Coronary artery (tissue), 2 donors: ENCODE results near the gene FGD4.
"Not testable (repeated sequence)": the region's sequence is repeated elsewhere in the genome, so short reads cannot be mapped to it uniquely, and the experiment has no call there.

Experiments used
- DNase-seq: peaks from one replicate; pipeline ENCODE4 v3.0.0-alpha.2; 2017; ENCODE audit warnings: low spot score
- H3K27ac ChIP-seq, 2 donors: fragments of 200-600 bp; sonication (generic); one replicate each; pipeline ENCODE4 v1.5.1; 2016 to 2019
- H3K4me3 ChIP-seq: fragments of 200-600 bp; sonication (generic); 2 replicates; pipeline ENCODE4 v1.5.1; 2016; ENCODE audit warnings: mild to moderate bottlenecking, moderate library complexity
- TF ChIP-seq, protein P1 (sequence below): fragments of 200-600 bp; sonication (generic); IDR thresholded peaks from one replicate; pipeline ENCODE4 v1.5.1; 2019; ENCODE audit warnings: antibody characterized with exemption

The FGD4 gene

DNA sequence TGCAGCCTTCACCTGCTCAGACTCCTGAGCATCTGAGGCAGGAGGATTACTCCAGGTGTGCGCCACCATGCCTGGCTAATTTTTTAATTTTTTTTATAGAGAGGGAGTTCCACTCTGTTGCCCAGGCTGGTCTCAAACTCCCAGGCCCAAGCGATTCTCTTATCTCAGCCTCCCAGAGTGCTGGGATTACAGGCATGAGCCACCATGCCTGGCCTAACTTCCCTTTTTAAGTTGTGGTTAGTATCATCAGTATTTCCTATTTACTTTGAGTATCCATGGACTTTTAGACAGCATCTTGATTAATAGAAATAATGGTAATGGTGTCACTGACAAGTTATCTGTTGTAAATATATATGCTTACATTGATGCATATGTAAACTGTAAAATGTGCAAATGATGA, 116.9 kb downstream of the FGD4 start:
- TF ChIP-seq, protein P1, sequence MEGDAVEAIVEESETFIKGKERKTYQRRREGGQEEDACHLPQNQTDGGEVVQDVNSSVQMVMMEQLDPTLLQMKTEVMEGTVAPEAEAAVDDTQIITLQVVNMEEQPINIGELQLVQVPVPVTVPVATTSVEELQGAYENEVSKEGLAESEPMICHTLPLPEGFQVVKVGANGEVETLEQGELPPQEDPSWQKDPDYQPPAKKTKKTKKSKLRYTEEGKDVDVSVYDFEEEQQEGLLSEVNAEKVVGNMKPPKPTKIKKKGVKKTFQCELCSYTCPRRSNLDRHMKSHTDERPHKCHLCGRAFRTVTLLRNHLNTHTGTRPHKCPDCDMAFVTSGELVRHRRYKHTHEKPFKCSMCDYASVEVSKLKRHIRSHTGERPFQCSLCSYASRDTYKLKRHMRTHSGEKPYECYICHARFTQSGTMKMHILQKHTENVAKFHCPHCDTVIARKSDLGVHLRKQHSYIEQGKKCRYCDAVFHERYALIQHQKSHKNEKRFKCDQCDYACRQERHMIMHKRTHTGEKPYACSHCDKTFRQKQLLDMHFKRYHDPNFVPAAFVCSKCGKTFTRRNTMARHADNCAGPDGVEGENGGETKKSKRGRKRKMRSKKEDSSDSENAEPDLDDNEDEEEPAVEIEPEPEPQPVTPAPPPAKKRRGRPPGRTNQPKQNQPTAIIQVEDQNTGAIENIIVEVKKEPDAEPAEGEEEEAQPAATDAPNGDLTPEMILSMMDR: no peak

DNA sequence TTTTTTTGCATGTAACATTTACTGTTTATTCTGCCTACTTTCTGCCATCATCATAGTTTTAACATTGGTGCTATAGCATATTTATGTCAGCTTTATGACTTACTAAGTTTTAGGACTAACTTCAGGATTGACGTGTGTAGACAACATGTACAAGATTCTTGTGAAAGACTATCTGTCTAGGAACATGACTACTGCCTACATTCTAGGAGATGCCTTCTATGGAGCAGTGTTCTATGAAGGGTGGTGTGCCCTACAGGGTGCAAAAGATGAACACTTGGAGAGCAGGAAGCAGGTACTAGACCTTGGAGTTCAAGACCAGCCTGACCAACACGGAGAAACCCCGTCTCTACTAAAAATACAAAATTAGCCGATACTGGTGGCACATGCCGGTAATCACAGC, 118.6 kb downstream of the FGD4 start:
- DNase-seq: no peak
- H3K27ac ChIP-seq: no peak overlapping the region
- TF ChIP-seq, protein P1: no peak
- H3K4me3 ChIP-seq: no peak overlapping the region

More for the DNA sequence above, 116.9 kb downstream of the FGD4 start:
- Histone ChIP-seq H3K27ac (no peak overlapping the region), H3K4me3 (no peak overlapping the region)
- DNase-seq: no peak

DNA sequence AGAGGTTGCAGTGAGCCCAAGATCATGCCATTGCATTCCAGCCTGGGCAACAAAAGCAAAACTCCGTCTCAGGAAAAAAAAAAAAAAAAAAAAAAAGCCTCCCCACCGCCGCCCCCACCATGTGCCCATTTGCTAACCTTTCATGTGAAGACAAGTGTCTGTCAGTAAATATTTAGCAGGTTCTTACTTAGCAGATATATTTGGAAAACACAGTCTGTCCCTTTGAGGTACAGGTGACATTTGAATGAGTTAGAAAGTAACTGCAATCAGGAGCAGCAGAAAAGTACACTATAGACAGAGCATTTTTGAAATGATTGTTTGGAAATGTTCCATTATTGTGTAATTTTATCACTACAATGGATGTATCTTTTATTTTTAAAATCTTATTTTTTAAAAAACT, 119.7 kb downstream of the FGD4 start:
- no peak for DNase-seq
- Histone ChIP-seq H3K4me3 (no peak overlapping the region), H3K27ac (no peak overlapping the region)
- TF ChIP-seq, protein P1: no peak

GRCh38 chr12:32522331-32523221, 123.2 kb downstream of the FGD4 start:
- Histone ChIP-seq H3K4me3 (no peak overlapping the region), H3K27ac (peak overlapping the region; percentile 66 to 78)
- TF ChIP-seq, protein P1: no peak
- DNase-seq: no peak

GRCh38 chr12:32525802-32526201, 126.4 kb downstream of the FGD4 start:
- DNase-seq, H3K4me3 ChIP-seq, H3K27ac ChIP-seq: not testable (repeated sequence)

- DNase-seq, H3K4me3 ChIP-seq: not testable (repeated sequence)
Measured at GRCh38 chr12:32526343-32526742, 127.0 kb downstream of the FGD4 start.

DNA sequence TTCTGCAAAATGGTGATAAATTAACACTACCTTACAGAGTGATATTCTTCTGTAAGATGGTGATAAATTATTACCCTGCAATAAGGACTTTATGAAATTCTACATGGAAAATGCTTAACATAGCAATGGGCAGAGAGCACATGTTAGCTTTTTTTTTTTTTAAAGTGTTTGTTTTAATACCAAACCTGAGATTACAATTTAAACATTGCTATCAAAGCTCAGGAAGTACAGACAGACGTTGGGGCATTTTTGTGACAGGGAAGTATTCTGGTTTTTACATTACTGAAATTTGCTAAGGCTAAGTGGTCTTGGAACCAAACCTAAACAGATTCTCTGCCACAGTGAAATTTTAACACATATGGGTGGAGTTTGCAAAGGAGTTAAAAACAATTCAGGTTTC, 133.1 kb downstream of the FGD4 start:
- H3K4me3 ChIP-seq: no peak overlapping the region
- no peak overlapping the region for H3K27ac ChIP-seq
- TF ChIP-seq, protein P1: no peak
- DNase-seq: no peak

More at GRCh38 chr12:32526343-32526742, 127.0 kb downstream of the FGD4 start:
- H3K27ac ChIP-seq: not testable (repeated sequence)

GRCh38 chr12:32532951-32533350, 133.6 kb downstream of the FGD4 start:
- TF ChIP-seq, protein P1: no peak
- Histone ChIP-seq H3K27ac (peak overlapping the region; percentile 67 to 84), H3K4me3 (no peak overlapping the region)
- DNase-seq: no peak

GRCh38 chr12:32533506-32533905, 134.1 kb downstream of the FGD4 start:
- Histone ChIP-seq H3K27ac (peak overlapping the region; percentile 67 to 84), H3K4me3 (peak overlapping the region; percentile 69)
- not testable (repeated sequence) for DNase-seq
